Measurements from ENCODE around the gene FRAS1.

FRAS1 gene

GRCh38 chr4:78569306-78569821 lies 512.2 kb downstream of the FRAS1 start:
- Histone ChIP-seq H3K27ac (ENCODE audit: low read length) (no peak overlapping the region), H3K36me3 (ENCODE audit: control insufficient read depth in 2 of 2, insufficient read depth in 2 of 2, low read length in 2 of 2) (peaks cover 0 to 2% of the 10 kb centered on the region in 2 donors), H3K4me3 (ENCODE audit: low read length in 2 of 2) (no peak overlapping the region), H3K9ac (ENCODE audit: low read length in 2 of 2) (no peak overlapping the region), H3K4me1 (ENCODE audit: control insufficient read depth, insufficient read depth, low read length) (peaks cover 6% of the 10 kb centered on the region), H3K9me3 (ENCODE audit: control insufficient read depth in 2 of 2, low read length in 2 of 2) (no peaks in the 10 kb centered on the region), H3K27me3 (ENCODE audit: control insufficient read depth in 1 of 2, insufficient read depth in 2 of 2, low read length in 2 of 2) (no peaks in the 10 kb centered on the region)

- Histone ChIP-seq H3K36me3 (ENCODE audit: control insufficient read depth in 2 of 2, insufficient read depth in 2 of 2, low read length in 2 of 2) (peaks cover 0 to 5% of the 10 kb centered on the region in 2 donors), H3K27me3 (ENCODE audit: control insufficient read depth in 1 of 2, insufficient read depth in 2 of 2, low read length in 2 of 2) (no peaks in the 10 kb centered on the region), H3K9ac (ENCODE audit: low read length in 2 of 2) (no peak overlapping the region), H3K9me3 (ENCODE audit: control insufficient read depth in 2 of 2, low read length in 2 of 2) (no peaks in the 10 kb centered on the region), H3K27ac (ENCODE audit: low read length) (no peak overlapping the region), H3K4me1 (ENCODE audit: control insufficient read depth, insufficient read depth, low read length) (peaks cover 6% of the 10 kb centered on the region), H3K4me3 (ENCODE audit: low read length in 2 of 2) (no peak overlapping the region)
These were observed 513.0 kb downstream of the FRAS1 start for GRCh38 chr4:78570117-78570516.

- no peak overlapping the region for H3K4me3 ChIP-seq (ENCODE audit: low read length in 2 of 2)
- peaks cover 2% of the 10 kb centered on the region for H3K4me1 ChIP-seq (ENCODE audit: control insufficient read depth, insufficient read depth, low read length)
- no peaks in the 10 kb centered on the region for H3K9me3 ChIP-seq (ENCODE audit: control insufficient read depth in 2 of 2, low read length in 2 of 2)
- no peaks in the 10 kb centered on the region for H3K27me3 ChIP-seq (ENCODE audit: control insufficient read depth in 1 of 2, insufficient read depth in 2 of 2, low read length in 2 of 2)
- H3K9ac ChIP-seq (ENCODE audit: low read length in 2 of 2) = no peak overlapping the region
- peaks cover 0 to 9% of the 10 kb centered on the region in 2 donors for H3K36me3 ChIP-seq (ENCODE audit: control insufficient read depth in 2 of 2, insufficient read depth in 2 of 2, low read length in 2 of 2)
- no peak overlapping the region for H3K27ac ChIP-seq (ENCODE audit: low read length)
These were observed 514.7 kb downstream of the FRAS1 start for GRCh38 chr4:78571804-78572203.

GRCh38 chr4:78578674-78579425 lies 521.7 kb downstream of the FRAS1 start:
- no peak overlapping the region for H3K27ac ChIP-seq (ENCODE audit: low read length)
- no peak overlapping the region for H3K9ac ChIP-seq (ENCODE audit: low read length in 2 of 2)
- H3K27me3 ChIP-seq (ENCODE audit: control insufficient read depth in 1 of 2, insufficient read depth in 2 of 2, low read length in 2 of 2) = no peaks in the 10 kb centered on the region
- no peaks in the 10 kb centered on the region for H3K4me1 ChIP-seq (ENCODE audit: control insufficient read depth, insufficient read depth, low read length)
- H3K4me3 ChIP-seq (ENCODE audit: low read length in 2 of 2) = no peak overlapping the region
- no peaks in the 10 kb centered on the region for H3K9me3 ChIP-seq (ENCODE audit: control insufficient read depth in 2 of 2, low read length in 2 of 2)
- H3K36me3 ChIP-seq (ENCODE audit: control insufficient read depth in 2 of 2, insufficient read depth in 2 of 2, low read length in 2 of 2) = peaks cover 16 to 19% of the 10 kb centered on the region in 2 donors

GRCh38 chr4:78581618-78582017 lies 524.5 kb downstream of the FRAS1 start:
- Histone ChIP-seq H3K4me1 (ENCODE audit: control insufficient read depth, insufficient read depth, low read length) (peaks cover 2% of the 10 kb centered on the region), H3K27ac (ENCODE audit: low read length) (no peak overlapping the region)

GRCh38 chr4:78584863-78585547 lies 527.9 kb downstream of the FRAS1 start:
- H3K27me3 ChIP-seq (ENCODE audit: control insufficient read depth in 1 of 2, insufficient read depth in 2 of 2, low read length in 2 of 2) = no peaks in the 10 kb centered on the region
- peaks cover 2% of the 10 kb centered on the region for H3K4me1 ChIP-seq (ENCODE audit: control insufficient read depth, insufficient read depth, low read length)
- H3K9ac ChIP-seq (ENCODE audit: low read length in 2 of 2) = no peak overlapping the region
- no peak overlapping the region for H3K27ac ChIP-seq (ENCODE audit: low read length)
- no peak overlapping the region for H3K4me3 ChIP-seq (ENCODE audit: low read length in 2 of 2)
- no peaks in the 10 kb centered on the region for H3K9me3 ChIP-seq (ENCODE audit: control insufficient read depth in 2 of 2, low read length in 2 of 2)
- peaks cover 22 to 43% of the 10 kb centered on the region in 2 donors for H3K36me3 ChIP-seq (ENCODE audit: control insufficient read depth in 2 of 2, insufficient read depth in 2 of 2, low read length in 2 of 2)

More at GRCh38 chr4:78581618-78582017, 524.5 kb downstream of the FRAS1 start:
- Histone ChIP-seq H3K27me3 (ENCODE audit: control insufficient read depth in 1 of 2, insufficient read depth in 2 of 2, low read length in 2 of 2) (no peaks in the 10 kb centered on the region), H3K4me3 (ENCODE audit: low read length in 2 of 2) (no peak overlapping the region), H3K36me3 (ENCODE audit: control insufficient read depth in 2 of 2, insufficient read depth in 2 of 2, low read length in 2 of 2) (peaks cover 22 to 34% of the 10 kb centered on the region in 2 donors), H3K9me3 (ENCODE audit: control insufficient read depth in 2 of 2, low read length in 2 of 2) (no peaks in the 10 kb centered on the region), H3K9ac (ENCODE audit: low read length in 2 of 2) (no peak overlapping the region)

- Histone ChIP-seq H3K4me1 (ENCODE audit: control insufficient read depth, insufficient read depth, low read length) (peaks cover 2% of the 10 kb centered on the region), H3K4me3 (ENCODE audit: low read length in 2 of 2) (no peak overlapping the region), H3K27ac (ENCODE audit: low read length) (no peak overlapping the region), H3K9me3 (ENCODE audit: control insufficient read depth in 2 of 2, low read length in 2 of 2) (no peaks in the 10 kb centered on the region), H3K27me3 (ENCODE audit: control insufficient read depth in 1 of 2, insufficient read depth in 2 of 2, low read length in 2 of 2) (no peaks in the 10 kb centered on the region), H3K9ac (ENCODE audit: low read length in 2 of 2) (no peak overlapping the region), H3K36me3 (ENCODE audit: control insufficient read depth in 2 of 2, insufficient read depth in 2 of 2, low read length in 2 of 2) (peaks cover 22 to 43% of the 10 kb centered on the region in 2 donors)
These were observed 528.5 kb downstream of the FRAS1 start for GRCh38 chr4:78585633-78586032.

GRCh38 chr4:78588894-78589545 lies 531.9 kb downstream of the FRAS1 start:
- Histone ChIP-seq H3K27me3 (ENCODE audit: control insufficient read depth in 1 of 2, insufficient read depth in 2 of 2, low read length in 2 of 2) (no peaks in the 10 kb centered on the region), H3K27ac (ENCODE audit: low read length) (no peak overlapping the region), H3K4me3 (ENCODE audit: low read length in 2 of 2) (no peak overlapping the region), H3K9ac (ENCODE audit: low read length in 2 of 2) (no peak overlapping the region), H3K9me3 (ENCODE audit: control insufficient read depth in 2 of 2, low read length in 2 of 2) (no peaks in the 10 kb centered on the region), H3K36me3 (ENCODE audit: control insufficient read depth in 2 of 2, insufficient read depth in 2 of 2, low read length in 2 of 2) (peaks cover 21 to 39% of the 10 kb centered on the region in 2 donors), H3K4me1 (ENCODE audit: control insufficient read depth, insufficient read depth, low read length) (peaks cover 2% of the 10 kb centered on the region)

- no peak overlapping the region for H3K4me3 ChIP-seq (ENCODE audit: low read length in 2 of 2)
- H3K9me3 ChIP-seq (ENCODE audit: control insufficient read depth in 2 of 2, low read length in 2 of 2) = no peaks in the 10 kb centered on the region
- H3K9ac ChIP-seq (ENCODE audit: low read length in 2 of 2) = no peak overlapping the region
- no peak overlapping the region for H3K27ac ChIP-seq (ENCODE audit: low read length)
- H3K4me1 ChIP-seq (ENCODE audit: control insufficient read depth, insufficient read depth, low read length) = no peaks in the 10 kb centered on the region
- H3K27me3 ChIP-seq (ENCODE audit: control insufficient read depth in 1 of 2, insufficient read depth in 2 of 2, low read length in 2 of 2) = no peaks in the 10 kb centered on the region
- peaks cover 19 to 29% of the 10 kb centered on the region in 2 donors for H3K36me3 ChIP-seq (ENCODE audit: control insufficient read depth in 2 of 2, insufficient read depth in 2 of 2, low read length in 2 of 2)
These were observed 534.3 kb downstream of the FRAS1 start for GRCh38 chr4:78591404-78591803.

- Histone ChIP-seq H3K27ac (ENCODE audit: low read length) (no peak overlapping the region), H3K9ac (ENCODE audit: low read length in 2 of 2) (no peak overlapping the region), H3K36me3 (ENCODE audit: control insufficient read depth in 2 of 2, insufficient read depth in 2 of 2, low read length in 2 of 2) (peaks cover 11 to 21% of the 10 kb centered on the region in 2 donors), H3K9me3 (ENCODE audit: control insufficient read depth in 2 of 2, low read length in 2 of 2) (no peaks in the 10 kb centered on the region), H3K4me1 (ENCODE audit: control insufficient read depth, insufficient read depth, low read length) (no peaks in the 10 kb centered on the region), H3K27me3 (ENCODE audit: control insufficient read depth in 1 of 2, insufficient read depth in 2 of 2, low read length in 2 of 2) (no peaks in the 10 kb centered on the region), H3K4me3 (ENCODE audit: low read length in 2 of 2) (no peak overlapping the region)
These were observed 535.1 kb downstream of the FRAS1 start for GRCh38 chr4:78592088-78592783.

All from stomach smooth muscle (tissue), 2 donors.